ENCODE data around the gene PXN.
"Not testable (repeated sequence)": the region's sequence is repeated elsewhere in the genome, so short reads cannot be mapped to it uniquely, and the experiment has no call there.

The PXN gene

DNA sequence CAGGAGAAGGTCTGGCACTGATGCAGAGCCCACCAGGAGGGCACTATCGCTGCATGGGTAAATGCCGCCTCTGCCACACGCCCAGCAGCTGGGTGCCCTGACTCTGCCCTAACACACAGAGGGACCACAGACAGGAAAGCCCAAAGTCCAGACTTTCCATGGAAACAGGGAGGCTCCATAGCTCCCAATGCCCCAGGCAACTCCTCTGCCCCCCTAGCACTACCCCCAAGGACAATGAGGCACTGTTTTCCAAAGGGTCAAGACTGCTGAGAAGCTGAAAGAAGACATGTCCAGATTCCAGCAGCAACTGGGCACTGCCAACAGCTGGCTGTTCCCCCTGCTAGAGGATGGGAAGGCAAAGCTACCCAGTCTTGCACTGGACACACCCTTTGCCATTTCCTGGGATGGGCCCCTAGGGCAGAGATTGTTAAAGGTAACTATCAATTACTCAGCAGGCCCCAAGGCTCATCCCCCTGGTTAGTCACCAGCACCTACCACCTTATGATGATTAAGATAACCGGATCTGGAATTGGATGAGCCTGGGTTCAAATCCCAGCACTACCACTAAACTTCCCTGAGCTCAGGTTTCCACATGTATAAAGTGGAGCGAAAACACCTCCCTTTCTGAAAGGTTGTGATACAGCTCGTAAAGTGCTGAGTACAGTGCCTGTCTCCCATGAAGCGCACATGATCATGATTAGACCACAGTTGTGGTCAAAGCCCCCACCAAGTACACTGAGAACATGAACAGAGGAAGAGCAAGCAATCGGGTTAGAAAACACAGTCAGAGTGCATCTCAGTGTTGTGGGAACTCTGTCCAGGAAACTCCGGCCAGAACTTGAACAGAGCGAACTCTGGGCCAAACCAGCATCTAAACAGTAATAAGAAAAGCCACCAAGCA is 3.3 kb downstream of the PXN start:
- DNase-seq, result peak in 1 of 2 donors; percentile 20

DNA sequence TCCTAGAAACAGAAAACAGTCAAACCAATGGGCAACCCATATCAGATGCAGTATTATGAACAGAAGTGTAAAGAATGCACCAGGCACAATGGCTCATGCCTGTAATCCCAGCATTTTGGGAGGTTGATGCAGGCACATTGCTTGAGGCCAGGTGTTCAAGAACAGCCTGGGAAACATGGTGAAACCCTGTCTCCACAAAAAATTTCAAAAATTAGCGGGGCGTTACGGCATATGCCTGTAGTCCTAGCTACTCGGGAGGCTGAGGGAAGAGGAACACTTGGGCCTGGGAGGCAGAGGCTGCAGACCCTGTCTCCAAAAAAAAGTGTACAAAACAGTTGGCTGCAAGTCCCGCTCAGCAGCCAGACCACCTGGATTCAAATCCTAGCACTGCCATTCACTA is 4.9 kb downstream of the PXN start:
- DNase-seq, result no peak

- no peak for DNase-seq
These were observed 5.9 kb downstream of the PXN start for GRCh38 chr12:120259418-120260202.

DNA sequence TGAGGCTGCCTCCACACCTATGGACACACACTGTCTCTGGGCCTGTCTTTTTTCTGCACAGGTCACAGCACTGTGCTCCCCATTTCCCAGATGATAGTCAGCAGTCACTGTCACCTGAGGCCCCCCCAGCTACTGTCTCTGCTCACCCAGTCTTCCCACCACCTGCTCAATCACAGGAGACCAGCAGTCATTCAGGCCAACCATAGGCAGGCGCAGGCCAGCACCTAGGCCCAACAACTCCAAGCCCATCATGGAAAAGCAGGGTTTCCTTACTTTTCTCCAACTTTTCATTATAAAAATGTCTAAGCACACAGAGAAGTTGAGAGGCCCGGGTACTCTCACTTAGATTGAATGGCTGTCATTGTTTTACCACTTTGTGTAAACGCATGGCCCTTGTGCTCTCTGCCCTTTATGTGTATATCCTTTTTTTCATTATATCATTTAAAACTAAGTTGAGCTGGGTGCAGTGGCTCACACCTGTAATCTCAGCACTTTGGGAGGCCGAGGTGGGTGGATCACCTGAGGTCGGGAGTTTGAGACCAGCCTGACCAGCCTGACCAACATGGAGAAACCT is 7.1 kb downstream of the PXN start:
- DNase-seq, result no peak

- DNase-seq, result no peak
These were observed 8.3 kb downstream of the PXN start for GRCh38 chr12:120257041-120257821.

- no peak for DNase-seq
These were observed 10.7 kb downstream of the PXN start for GRCh38 chr12:120254809-120255208.

DNA sequence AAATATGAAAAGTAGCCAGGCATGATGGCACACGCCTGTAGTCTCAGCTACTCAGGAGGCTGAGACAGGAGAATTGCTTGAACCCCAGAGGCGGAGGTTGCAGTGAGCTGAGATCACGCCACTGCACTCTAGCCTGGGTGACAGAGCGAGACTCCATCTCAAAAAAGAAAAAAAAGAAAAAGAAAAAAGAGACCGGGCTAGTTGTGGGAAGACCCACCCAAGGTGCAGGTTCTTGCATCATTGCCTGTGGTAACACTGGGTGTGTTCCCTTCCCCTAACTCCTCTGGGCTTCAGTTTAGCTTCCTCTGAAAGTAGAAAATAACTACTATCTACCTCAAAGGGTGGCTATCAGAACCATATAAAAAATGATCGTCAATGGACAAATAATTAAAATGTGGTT is 12.2 kb downstream of the PXN start:
- DNase-seq, result peak; percentile 33 to 36

GRCh38 chr12:120252071-120252906 is 13.2 kb downstream of the PXN start:
- peak; percentile 72 to 79 for DNase-seq

DNA sequence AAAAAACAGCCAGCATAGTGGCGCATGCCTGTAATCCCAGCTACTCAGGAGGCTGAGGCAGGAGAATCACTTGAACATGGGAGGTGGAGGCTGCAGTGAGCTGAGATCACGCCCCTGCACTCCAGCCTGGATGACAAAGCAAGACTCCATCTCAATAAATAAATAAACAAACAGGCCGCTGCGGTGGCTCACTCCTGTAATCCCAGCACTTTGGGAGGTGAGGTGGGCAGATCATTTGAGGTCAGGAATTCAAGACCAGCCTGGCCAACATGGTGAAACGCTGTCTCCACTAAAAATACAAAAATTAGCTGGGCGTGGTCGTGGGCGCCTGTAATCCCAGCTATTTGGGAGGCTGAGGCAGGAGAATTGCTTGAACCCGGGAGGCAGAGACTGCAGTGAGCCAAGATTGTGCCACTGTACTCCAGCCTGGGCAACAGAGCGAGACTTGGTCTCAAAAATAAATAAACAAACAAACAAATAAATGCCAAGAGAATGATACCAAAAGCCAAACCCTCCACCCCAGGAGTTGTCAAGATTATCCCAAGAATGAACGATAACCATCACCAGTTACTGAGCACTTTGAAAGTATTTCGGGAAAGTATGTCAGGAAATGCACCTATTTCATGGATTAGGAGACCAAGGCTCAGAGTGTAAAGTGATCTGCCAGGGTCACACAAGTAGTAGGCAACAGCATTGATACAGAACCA is 14.0 kb downstream of the PXN start:
- not testable (repeated sequence) for DNase-seq

- peak; percentile 41 to 46 for DNase-seq
These were observed 15.4 kb downstream of the PXN start for GRCh38 chr12:120249875-120250795.

- no peak for DNase-seq
These were observed 16.2 kb downstream of the PXN start for GRCh38 chr12:120249266-120249874.

DNA sequence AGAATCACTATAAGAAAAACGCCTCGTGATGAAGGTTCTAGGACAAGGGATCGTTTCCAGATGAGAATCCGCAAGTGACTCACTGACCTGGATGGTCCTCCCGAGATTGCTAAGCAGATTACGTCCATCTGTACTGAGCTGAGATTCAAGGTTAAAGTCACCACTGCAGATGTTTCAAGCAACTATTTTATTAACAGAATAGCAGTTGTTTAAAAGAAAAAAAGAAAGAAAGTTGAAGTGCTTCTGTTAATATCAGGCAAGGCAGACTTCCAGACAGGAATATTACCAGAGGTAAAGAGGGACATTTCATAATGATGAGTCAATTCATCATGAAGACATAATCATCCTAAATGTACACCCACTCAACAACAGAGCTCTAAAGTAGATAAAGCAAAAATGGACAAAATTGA is 17.9 kb downstream of the PXN start:
- no peak for DNase-seq

- no peak for DNase-seq
These were observed 18.3 kb downstream of the PXN start for GRCh38 chr12:120247183-120247582.

GRCh38 chr12:120246705-120247104 is 18.8 kb downstream of the PXN start:
- DNase-seq, result not testable (repeated sequence)

DNA sequence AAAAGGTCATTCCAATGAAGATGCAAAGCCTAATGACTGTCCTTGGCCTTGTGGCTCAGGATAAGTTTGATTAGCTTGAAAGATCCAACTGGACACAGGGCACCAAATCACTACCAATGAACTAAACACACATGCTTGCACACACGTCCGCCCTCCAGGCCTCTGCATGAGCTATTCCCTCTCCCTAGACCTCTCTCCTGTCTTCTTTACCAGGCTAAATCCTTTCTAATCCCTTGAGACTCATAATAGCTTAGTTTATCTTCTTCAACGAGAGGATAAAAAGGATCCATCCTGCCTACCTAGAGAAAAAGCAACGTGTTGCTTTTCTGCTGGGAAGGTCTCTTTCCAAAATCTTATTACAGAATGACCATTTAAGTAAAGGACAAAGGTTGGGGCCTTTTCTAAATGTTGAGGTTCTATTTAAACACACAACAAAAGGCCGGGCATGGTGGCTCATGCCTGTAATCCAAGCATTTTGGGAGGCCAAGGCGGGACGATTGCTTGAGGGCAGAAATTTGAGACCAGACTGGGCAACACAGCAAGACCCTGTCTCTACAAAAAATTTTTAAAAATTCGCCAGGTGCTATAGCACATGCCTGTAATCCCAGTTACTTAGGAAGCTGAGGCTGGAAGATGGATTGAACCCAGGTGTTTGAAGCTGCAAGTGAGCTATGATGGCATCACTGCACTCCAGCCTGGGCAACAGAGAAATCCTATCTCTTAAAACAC is 22.4 kb downstream of the PXN start:
- DNase-seq, result no peak

DNA sequence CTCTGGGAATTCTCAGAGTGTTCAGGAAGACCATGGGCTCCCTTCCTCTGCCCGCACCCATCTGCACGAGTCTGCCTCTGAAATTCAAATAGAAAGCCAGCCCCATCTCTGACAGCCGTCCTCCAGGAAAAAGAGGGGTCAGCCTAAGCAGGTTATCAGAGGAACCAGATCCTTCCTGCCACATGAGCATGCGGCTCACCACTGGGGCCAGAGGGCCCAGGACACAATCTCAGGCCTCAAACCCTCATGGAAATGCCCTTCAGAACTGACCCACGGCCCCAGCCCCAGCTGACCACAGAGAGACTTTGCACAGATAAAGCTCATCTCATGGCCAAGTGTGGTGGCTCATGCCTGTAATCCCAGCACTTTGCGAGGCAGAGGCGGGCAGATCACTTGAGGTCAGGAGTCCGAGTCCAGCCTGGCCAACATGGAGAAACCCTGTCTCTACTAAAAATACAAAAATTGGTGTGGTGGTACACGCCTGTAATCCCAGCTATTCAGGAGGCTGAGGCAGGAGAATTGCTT is 23.2 kb downstream of the PXN start:
- DNase-seq, result no peak

GRCh38 chr12:120241561-120242274 is 23.8 kb downstream of the PXN start:
- no peak for DNase-seq

GRCh38 chr12:120240495-120240833 is 25.1 kb downstream of the PXN start:
- no peak for DNase-seq

Data from activated CD4-positive, alpha-beta T cell treated with anti-CD3 and anti-CD28 coated beads for 4 hours (primary cell).